HG03571 (cell line): ENCODE measurements around the gene UGT2B10.

Experiments used
- ATAC-seq: cut with Tn5 transposase; IDR thresholded peaks from one replicate; pipeline ENCODE4 v1.9.1; 2021; ENCODE audit not compliant: unreplicated experiment

The UGT2B10 gene

GRCh38 chr4:68869274-68869773 lies 53.5 kb downstream of the UGT2B10 start:
- ATAC-seq, result no peak

DNA sequence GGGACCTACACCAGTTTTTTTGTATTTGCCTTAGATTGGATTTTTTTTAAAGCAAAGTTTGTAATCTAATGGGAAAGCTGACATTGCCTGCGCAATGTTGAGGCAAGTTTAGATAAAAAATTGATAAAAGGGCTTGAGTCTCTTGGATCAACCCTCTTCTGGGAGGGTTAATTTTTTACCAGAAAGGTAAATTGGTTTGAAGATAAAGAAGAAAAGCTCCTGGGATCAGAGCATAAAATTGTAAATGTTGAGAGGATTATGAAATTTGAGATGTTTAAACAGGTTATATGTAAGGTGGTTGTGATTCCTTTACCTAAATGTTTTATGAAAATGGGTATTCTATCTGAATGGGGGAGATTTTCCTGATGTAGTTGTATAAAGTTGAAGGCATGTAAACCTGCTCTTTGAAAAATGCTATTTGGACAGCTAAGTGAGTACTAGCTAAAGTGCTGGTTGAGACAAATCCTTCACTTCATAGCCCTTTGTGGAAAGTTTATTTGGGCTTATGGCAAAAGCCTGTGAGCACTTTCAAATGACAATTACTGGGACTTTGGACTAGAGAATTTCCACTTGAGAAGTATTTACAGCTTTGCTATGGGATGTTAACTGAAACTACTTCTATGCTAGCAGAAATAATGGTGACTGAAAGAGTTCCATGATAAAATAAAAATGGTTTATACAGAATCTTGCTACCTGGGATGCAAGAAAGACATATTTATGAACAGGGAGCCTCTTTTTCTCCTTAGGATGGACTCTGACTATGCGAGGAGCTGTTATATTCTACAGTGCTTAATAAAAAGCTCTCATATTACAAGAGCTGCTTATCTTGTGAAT lies 56.2 kb downstream of the UGT2B10 start:
- ATAC-seq, result no peak

- ATAC-seq, result no peak
Observed at GRCh38 chr4:68872643-68873502, 57.1 kb downstream of the UGT2B10 start.

- no peak for ATAC-seq
Observed at GRCh38 chr4:68874507-68874906, 58.7 kb downstream of the UGT2B10 start.

GRCh38 chr4:68877555-68877954 lies 61.8 kb downstream of the UGT2B10 start:
- no peak for ATAC-seq

GRCh38 chr4:68878048-68878447 lies 62.3 kb downstream of the UGT2B10 start:
- no peak for ATAC-seq
